NCI-H82 (cell line): ENCODE measurements around the gene PTPRG.

ENCODE experiments used
- DNase-seq: peaks from one replicate; lab custom pipeline; 2025; lab: John Stamatoyannopoulos, UW

Gene PTPRG

GRCh38 chr3:61650719-61651410 lies 89.5 kb downstream of the PTPRG start:
- DNase-seq, result peak; percentile 71

GRCh38 chr3:61657689-61658088 lies 96.3 kb downstream of the PTPRG start:
- no peak for DNase-seq

GRCh38 chr3:61662861-61663260 lies 101.5 kb downstream of the PTPRG start:
- no peak for DNase-seq

GRCh38 chr3:61663356-61664104 lies 102.2 kb downstream of the PTPRG start:
- peak; percentile 14 for DNase-seq

- no peak for DNase-seq
Observed at GRCh38 chr3:61664105-61664482, 102.7 kb downstream of the PTPRG start.

- no peak for DNase-seq
Observed at GRCh38 chr3:61665121-61665520, 103.8 kb downstream of the PTPRG start.

- peak; percentile 54 for DNase-seq
Observed at GRCh38 chr3:61665987-61666386, 104.6 kb downstream of the PTPRG start.

- DNase-seq, result peak; percentile 38
Observed at GRCh38 chr3:61666615-61667330, 105.4 kb downstream of the PTPRG start.

GRCh38 chr3:61667383-61667782 lies 106.0 kb downstream of the PTPRG start:
- DNase-seq, result no peak

- no peak for DNase-seq
Observed at GRCh38 chr3:61667814-61668213, 106.4 kb downstream of the PTPRG start.

- no peak for DNase-seq
Observed at GRCh38 chr3:61668317-61668864, 107.0 kb downstream of the PTPRG start.

GRCh38 chr3:61669203-61669602 lies 107.8 kb downstream of the PTPRG start:
- DNase-seq, result peak; percentile 59

GRCh38 chr3:61669668-61670299 lies 108.4 kb downstream of the PTPRG start:
- DNase-seq, result peak; percentile 38

GRCh38 chr3:61673651-61674050 lies 112.3 kb downstream of the PTPRG start:
- no peak for DNase-seq

- no peak for DNase-seq
Observed at GRCh38 chr3:61674596-61674995, 113.2 kb downstream of the PTPRG start.

- no peak for DNase-seq
Observed at GRCh38 chr3:61679026-61679425, 117.7 kb downstream of the PTPRG start.

- no peak for DNase-seq
Observed at GRCh38 chr3:61680617-61681016, 119.2 kb downstream of the PTPRG start.

- DNase-seq, result no peak
Observed at GRCh38 chr3:61681636-61682035, 120.3 kb downstream of the PTPRG start.

GRCh38 chr3:61682671-61683548 lies 121.5 kb downstream of the PTPRG start:
- DNase-seq, result peak; percentile 90

- DNase-seq, result no peak
Observed at GRCh38 chr3:61683549-61684236, 122.3 kb downstream of the PTPRG start.

GRCh38 chr3:61684386-61684785 lies 123.0 kb downstream of the PTPRG start:
- no peak for DNase-seq
